ENCODE measurements around the gene MTMR1.

MTMR1 gene

DNA sequence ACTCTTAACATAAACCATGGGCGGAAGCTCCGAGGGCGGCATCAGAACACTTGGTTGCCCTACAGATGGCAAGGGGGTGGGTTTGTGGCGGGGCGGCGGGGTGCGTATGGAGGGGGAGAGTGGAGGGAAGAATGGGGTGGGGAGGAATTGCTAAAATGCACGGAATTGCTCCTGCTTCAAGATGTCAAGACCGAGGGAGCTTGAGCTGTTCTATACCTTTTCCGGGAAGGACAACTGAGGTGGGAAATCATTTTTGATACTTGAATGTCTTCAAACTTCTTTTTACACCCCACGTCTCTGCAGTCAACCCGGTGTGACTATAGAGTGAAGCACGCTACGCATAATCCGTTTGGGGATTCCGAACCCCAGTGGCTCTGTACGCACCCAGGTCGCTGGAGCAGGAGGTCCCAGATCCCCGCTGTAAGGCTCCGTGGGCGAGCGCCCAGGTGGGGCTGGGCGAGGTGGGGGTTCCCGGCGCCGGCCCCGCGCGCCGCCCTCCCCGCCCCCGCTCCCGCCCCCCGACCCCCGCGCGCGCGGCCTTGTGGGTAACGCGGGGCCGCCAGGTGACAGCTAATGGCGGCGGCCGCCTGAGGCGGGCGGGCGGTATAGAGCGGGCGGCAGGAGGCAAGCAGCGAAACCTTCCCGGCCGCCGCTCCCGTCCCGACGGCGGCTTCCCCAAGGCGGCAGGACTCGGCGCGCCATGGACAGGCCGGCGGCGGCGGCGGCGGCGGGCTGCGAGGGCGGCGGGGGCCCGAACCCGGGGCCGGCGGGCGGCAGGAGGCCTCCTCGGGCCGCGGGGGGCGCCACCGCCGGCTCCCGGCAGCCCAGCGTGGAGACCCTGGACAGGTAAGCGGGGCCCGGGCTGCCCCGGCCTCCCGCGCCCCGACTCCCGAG is at the start of gene MTMR1:
MTMR1 (plus strand) TSS at position 566 of the 894 bp plus-strand sequence; CDS start at position 701, 135 bp downstream.
- Histone ChIP-seq H3K9me3 (ENCODE audit: control insufficient read depth, low read length) (no peaks in the 10 kb centered on the region), H3K27ac (peak within 1 kb of the TSS; percentile 86), H3K4me3 (ENCODE audit: low read depth, low read length) (peak within 1 kb of the TSS; percentile 72), H3K4me1 (peaks cover 5% of the 10 kb centered on the region), H3K79me2 (peaks cover 4% of the 10 kb centered on the region), H3K9ac (no peak within 1 kb of the TSS), H3K4me2 (ENCODE audit: low read length) (peak within 1 kb of the TSS; percentile 91), H3K27me3 (ENCODE audit: control insufficient read depth, insufficient read depth, low read length) (no peaks in the 10 kb centered on the region), H2AFZ (peak within 1 kb of the TSS; percentile 73), H3K36me3 (ENCODE audit: control insufficient read depth, insufficient read depth, low read length) (no peaks in the 10 kb centered on the region)
- TF ChIP-seq, protein P1, sequence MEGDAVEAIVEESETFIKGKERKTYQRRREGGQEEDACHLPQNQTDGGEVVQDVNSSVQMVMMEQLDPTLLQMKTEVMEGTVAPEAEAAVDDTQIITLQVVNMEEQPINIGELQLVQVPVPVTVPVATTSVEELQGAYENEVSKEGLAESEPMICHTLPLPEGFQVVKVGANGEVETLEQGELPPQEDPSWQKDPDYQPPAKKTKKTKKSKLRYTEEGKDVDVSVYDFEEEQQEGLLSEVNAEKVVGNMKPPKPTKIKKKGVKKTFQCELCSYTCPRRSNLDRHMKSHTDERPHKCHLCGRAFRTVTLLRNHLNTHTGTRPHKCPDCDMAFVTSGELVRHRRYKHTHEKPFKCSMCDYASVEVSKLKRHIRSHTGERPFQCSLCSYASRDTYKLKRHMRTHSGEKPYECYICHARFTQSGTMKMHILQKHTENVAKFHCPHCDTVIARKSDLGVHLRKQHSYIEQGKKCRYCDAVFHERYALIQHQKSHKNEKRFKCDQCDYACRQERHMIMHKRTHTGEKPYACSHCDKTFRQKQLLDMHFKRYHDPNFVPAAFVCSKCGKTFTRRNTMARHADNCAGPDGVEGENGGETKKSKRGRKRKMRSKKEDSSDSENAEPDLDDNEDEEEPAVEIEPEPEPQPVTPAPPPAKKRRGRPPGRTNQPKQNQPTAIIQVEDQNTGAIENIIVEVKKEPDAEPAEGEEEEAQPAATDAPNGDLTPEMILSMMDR (IDR thresholded peaks at IDR 0.05): no peak

DNA sequence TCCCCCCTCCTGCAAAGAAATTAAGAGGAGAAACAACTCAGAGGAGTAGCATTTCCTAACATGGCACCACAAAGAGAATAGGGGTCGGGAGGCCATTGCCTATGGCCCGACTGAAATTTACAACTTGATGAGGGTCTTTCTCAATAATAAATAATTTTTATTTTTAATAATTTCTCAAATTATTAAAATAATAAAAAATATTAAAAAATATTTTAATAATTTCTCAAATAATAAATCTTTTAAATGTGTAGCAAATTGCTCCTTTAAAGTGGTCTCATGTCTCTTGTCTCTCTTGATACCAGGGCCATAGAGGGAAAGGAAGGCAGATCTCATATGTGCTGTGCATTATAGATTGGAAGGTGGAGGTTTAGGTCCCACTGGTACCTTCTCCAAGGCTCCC is 49.2 kb upstream of the MTMR1 start:
- no peaks in the 10 kb centered on the region for H3K36me3 ChIP-seq (ENCODE audit: control insufficient read depth, insufficient read depth, low read length)
- no peak overlapping the region for H3K4me2 ChIP-seq (ENCODE audit: low read length)
- H3K27ac ChIP-seq: no peak overlapping the region
- no peak overlapping the region for H3K9ac ChIP-seq
- TF ChIP-seq, protein P1 (IDR thresholded peaks at IDR 0.05): no peak
- H3K4me3 ChIP-seq (ENCODE audit: low read depth, low read length): no peak overlapping the region
- no peaks in the 10 kb centered on the region for H3K4me1 ChIP-seq
- no peaks in the 10 kb centered on the region for H3K9me3 ChIP-seq (ENCODE audit: control insufficient read depth, low read length)
- no peak overlapping the region for H2AFZ ChIP-seq
- no peaks in the 10 kb centered on the region for H3K79me2 ChIP-seq
- H3K27me3 ChIP-seq (ENCODE audit: control insufficient read depth, insufficient read depth, low read length): no peaks in the 10 kb centered on the region

DNA sequence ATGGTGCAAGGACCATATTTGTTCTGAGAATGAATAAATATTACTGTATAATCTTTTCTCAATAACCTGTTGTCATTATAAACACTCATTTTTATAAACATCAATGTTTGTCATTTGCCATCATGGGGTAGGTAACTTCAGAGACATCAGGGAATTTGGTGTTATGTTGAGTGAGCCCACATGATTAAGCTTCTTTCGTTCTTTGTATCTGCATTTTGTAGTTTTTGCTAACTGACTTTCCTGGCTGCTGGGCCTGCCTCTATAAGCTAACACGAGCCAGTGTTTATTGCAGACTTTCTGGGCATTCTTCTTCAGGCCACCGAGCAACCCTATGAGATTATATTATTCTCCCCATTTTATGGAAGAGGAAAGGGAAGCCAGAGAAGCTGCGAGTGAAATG is 48.8 kb upstream of the MTMR1 start:
- Histone ChIP-seq H3K4me2 (ENCODE audit: low read length) (no peak overlapping the region), H3K4me3 (ENCODE audit: low read depth, low read length) (no peak overlapping the region), H3K27ac (no peak overlapping the region), H3K36me3 (ENCODE audit: control insufficient read depth, insufficient read depth, low read length) (no peaks in the 10 kb centered on the region), H3K9ac (no peak overlapping the region), H3K4me1 (no peaks in the 10 kb centered on the region), H2AFZ (no peak overlapping the region), H3K79me2 (no peaks in the 10 kb centered on the region), H3K27me3 (ENCODE audit: control insufficient read depth, insufficient read depth, low read length) (no peaks in the 10 kb centered on the region), H3K9me3 (ENCODE audit: control insufficient read depth, low read length) (no peaks in the 10 kb centered on the region)
- TF ChIP-seq, protein P1 (IDR thresholded peaks at IDR 0.05): no peak

DNA sequence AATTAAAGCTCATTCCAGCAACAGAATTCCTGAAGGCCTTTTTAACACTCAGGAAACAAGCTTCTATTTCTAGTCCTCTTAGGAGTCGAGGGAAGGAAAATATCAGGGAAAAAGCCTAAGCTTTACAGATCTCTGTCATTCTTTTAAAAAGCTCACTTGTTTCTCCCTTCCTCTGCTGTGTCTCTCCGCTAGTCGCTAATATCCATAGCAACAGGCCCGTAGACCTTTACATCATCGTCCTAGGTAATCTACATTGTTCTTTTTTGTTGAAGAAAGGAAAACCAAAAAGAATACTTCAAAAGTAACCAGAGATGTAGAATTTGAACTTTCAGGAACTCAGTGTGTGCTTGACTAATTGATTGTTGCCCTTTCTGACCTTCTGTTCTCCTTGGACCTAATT is 45.9 kb upstream of the MTMR1 start:
- no peak overlapping the region for H3K27ac ChIP-seq
- H3K9me3 ChIP-seq (ENCODE audit: control insufficient read depth, low read length): no peaks in the 10 kb centered on the region

More for the DNA sequence above, 45.9 kb upstream of the MTMR1 start:
- TF ChIP-seq, protein P1 (IDR thresholded peaks at IDR 0.05): no peak
- no peak overlapping the region for H3K9ac ChIP-seq
- H3K36me3 ChIP-seq (ENCODE audit: control insufficient read depth, insufficient read depth, low read length): no peaks in the 10 kb centered on the region
- no peak overlapping the region for H2AFZ ChIP-seq
- no peaks in the 10 kb centered on the region for H3K4me1 ChIP-seq
- no peaks in the 10 kb centered on the region for H3K27me3 ChIP-seq (ENCODE audit: control insufficient read depth, insufficient read depth, low read length)
- no peak overlapping the region for H3K4me3 ChIP-seq (ENCODE audit: low read depth, low read length)
- no peaks in the 10 kb centered on the region for H3K79me2 ChIP-seq
- H3K4me2 ChIP-seq (ENCODE audit: low read length): no peak overlapping the region
